Suppressor macrophage (primary cell): ENCODE results near the gene TMC7.
A peak's percentile ranks its signal among the peaks of the same experiment; 100 is the strongest.

Source experiments
- DNase-seq, 4 experiments: peaks; one replicate each; pipeline ENCODE4 v3.0.0-alpha.2; 2020 to 2022

The TMC7 gene

GRCh38 chr16:19092653-19093410 lies 109.1 kb downstream of the TMC7 start:
- no peak for DNase-seq

GRCh38 chr16:19093631-19094541 lies 110.2 kb downstream of the TMC7 start:
- no peak for DNase-seq

GRCh38 chr16:19094542-19095365 lies 111.0 kb downstream of the TMC7 start:
- peak in 3 of 4 experiments; percentile 26 to 54 (median 28) for DNase-seq

DNA sequence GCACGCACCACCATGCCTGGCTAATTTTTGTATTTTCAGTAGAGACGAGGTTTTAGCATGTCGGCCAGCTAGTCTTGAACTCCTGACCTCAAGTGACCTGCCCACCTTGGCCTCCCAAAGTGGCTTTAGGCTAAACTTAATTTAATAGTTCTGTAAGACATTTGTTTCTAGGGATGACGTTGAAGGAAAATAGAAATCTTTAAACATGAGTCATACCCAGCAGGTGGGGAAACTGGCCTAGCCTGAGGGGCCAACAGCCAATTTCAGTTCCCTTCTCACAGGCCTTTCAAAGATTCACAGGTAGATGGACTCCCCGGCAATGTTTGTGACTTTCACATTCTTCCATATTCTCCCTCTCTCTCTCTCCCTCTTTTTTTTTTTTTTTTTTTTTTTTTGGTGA lies 111.9 kb downstream of the TMC7 start:
- no peak for DNase-seq

DNA sequence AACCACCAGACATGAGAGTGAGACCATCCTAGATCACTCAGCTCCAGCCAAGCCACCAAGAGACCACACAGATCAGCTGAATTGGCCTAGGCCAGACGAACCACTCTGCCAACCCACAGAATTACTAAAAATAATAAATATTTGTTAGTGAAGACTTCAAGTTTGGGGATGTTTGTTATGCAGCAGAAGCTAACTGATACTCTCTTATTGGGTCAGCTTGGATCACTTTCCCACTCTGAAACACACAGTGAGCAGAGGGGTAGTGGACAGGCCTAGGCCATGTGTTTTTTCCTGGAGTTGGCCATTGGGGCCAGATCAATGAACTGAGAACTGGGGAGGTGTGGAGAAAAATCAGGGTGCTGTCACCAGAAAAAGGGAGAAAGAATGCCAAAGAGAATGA lies 114.4 kb downstream of the TMC7 start:
- DNase-seq, result no peak

- no peak for DNase-seq
These were observed 118.6 kb downstream of the TMC7 start for GRCh38 chr16:19102187-19102872.

- DNase-seq, result no peak
These were observed 120.9 kb downstream of the TMC7 start for GRCh38 chr16:19104607-19105006.

DNA sequence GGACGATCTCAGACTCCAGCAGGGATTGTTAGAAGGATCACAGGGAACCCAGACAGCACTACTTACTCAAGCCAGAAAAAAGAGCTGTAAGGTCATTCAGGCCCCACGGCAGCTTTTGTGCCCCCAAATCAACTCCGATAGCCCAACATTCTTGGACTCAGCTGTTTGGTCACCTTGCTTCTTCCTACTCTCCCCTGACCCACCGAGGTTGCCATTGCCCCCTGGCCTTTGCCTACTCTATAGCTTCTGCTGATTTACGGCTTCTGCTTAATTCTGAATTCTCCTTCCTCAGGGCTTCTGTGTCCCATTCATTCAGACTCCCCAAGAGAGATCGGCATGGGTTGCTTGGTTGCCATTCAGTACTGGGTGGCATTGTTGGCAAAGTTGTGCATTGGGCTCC lies 121.4 kb downstream of the TMC7 start:
- no peak for DNase-seq

DNA sequence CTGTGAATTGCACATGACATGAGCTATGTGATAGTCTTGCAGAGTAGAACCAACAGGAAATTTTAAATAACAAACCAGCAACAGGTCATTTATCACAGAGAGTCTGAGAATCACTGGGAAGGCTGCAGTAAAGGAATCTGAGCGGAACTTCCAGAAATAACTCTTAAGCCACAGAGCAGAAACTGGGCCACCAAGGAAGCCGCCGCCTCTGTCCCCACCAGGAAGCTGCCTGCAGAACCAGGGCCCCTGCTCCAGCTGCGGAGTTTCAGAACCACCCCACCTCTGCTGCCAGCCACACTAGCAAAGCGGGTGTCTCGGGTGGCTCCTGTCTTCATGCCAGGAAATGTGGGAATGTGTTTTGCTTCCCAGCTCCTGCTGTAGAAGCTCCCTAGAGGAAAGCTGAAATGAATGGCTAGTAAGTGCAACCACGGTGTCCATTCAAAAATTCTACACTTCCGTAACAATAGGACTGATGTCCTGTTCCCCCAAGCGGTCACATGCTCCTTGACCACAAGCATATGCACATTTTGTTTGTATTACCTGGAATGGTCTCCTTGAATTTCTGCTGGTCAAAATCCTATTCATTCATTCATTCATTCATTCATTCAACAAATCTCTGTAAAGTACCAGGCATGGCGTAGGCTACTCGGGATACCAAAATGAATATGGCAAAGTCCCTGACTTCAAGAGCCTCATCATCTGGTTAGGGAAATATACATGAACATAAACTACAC lies 122.3 kb downstream of the TMC7 start:
- DNase-seq, result peak in 3 of 4 experiments; percentile 32 to 58 (median 57)

- no peak for DNase-seq
These were observed 122.9 kb downstream of the TMC7 start for GRCh38 chr16:19106625-19107020.

DNA sequence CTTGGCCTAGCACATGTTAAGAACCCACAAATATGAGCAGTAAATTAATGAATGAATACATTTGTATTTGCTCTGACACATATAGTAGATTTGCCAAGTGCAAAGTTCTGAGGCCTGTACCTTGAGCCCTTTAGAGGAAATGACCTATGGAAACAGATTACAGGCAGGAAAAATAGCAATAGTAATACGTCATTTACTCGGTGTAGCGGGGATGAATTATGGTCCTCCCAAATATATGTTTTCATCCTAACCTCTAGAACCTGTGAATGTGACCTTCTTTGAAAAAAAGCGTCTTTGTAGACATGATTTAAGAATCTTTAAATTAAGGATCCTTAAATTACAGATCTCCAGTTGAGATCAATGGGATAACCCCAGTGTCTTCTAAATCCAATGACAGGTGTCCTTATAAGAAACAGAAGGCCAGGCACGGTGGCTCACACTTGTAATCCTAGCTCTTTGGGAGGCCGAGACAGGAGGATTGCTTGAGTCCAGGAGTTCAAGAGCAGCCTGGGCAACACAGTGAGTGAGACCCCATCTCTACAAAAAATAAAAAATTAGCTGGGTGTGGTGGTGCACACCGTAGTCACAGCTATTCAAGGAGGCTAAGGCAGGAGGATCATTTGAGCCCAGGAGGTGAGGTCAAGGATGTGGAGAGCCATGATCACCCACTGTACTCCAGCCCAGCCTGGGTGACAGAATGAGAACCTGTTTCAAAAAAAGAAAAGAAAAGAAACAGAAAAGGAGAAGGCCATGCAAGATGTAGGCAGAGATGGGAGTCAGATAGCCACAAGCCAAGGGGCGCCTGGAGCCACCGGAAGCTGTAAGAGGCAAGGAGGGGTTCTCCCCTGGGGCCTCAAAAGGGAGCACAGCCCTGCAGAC lies 124.9 kb downstream of the TMC7 start:
- DNase-seq, result no peak

- no peak for DNase-seq
These were observed 125.5 kb downstream of the TMC7 start for GRCh38 chr16:19109288-19109664.

GRCh38 chr16:19110537-19111360 lies 127.0 kb downstream of the TMC7 start:
- no peak for DNase-seq

GRCh38 chr16:19112099-19112407 lies 128.3 kb downstream of the TMC7 start:
- no peak for DNase-seq
